ENCODE measurements around the gene PRPF8. TPM values are rescaled to one million over a fixed set of nuclear protein-coding genes. Genes with fewer than 3 reads are reported as not detected.

The PRPF8 gene
- total and polyA plus RNA-seq, 2 of the 13 experiments (the other 11 are each of a cell fraction or from before 2014, with no cell fraction given): 112 to 179 TPM

- TF ChIP-seq ZBTB37 (CRISPR knock-in tag; IDR thresholded peaks at IDR 0.05): no peak
- no peak for TF ChIP-seq SSRP1 (CRISPR knock-in tag; IDR thresholded peaks at IDR 0.05)
- no peak for TF ChIP-seq AFF4 (CRISPR knock-in tag; IDR thresholded peaks at IDR 0.05)
- TF ChIP-seq CREM (IDR thresholded peaks at IDR 0.05): peak; percentile 97
- no peak; the same call in 1 of the 2 replicates for TF ChIP-seq CREM (CRISPR knock-in tag; IDR thresholded peaks at IDR 0.05)
- no peak for TF ChIP-seq ZFYVE20 (CRISPR knock-in tag; IDR thresholded peaks at IDR 0.05; ENCODE audit: borderline replicate concordance, low read depth)
- no peak; the same call in 1 of the 2 replicates for TF ChIP-seq TBX3 (IDR thresholded peaks at IDR 0.05; ENCODE audit: borderline replicate concordance)
- TF ChIP-seq SIX1 (CRISPR knock-in tag; IDR thresholded peaks at IDR 0.05; ENCODE audit: borderline replicate concordance): no peak
- TF ChIP-seq THYN1 (CRISPR knock-in tag; IDR thresholded peaks at IDR 0.05; ENCODE audit: borderline replicate concordance, low read depth): no peak
- TF ChIP-seq NBN (conservative IDR thresholded peaks at IDR 0.05): no peak
- TF ChIP-seq ELF4 (CRISPR knock-in tag; IDR thresholded peaks at IDR 0.05; ENCODE audit: borderline replicate concordance): no peak
- TF ChIP-seq TAF15 (IDR thresholded peaks at IDR 0.05; ENCODE audit: low read depth, low read length, poor library complexity, severe bottlenecking): no peak
- peak; percentile 68; the same call in 1 of the 2 replicates for TF ChIP-seq YEATS2 (CRISPR knock-in tag; IDR thresholded peaks at IDR 0.05; ENCODE audit: borderline replicate concordance)
- TF ChIP-seq TSC22D2 (CRISPR knock-in tag; IDR thresholded peaks at IDR 0.05; ENCODE audit: borderline replicate concordance): no peak
- TF ChIP-seq ATF2 (CRISPR knock-in tag; IDR thresholded peaks at IDR 0.05): peak; percentile 79
- peak; percentile 88 for TF ChIP-seq DRAP1 (CRISPR knock-in tag; IDR thresholded peaks at IDR 0.05)
- TF ChIP-seq POLR2G (IDR thresholded peaks at IDR 0.05; ENCODE audit: low read depth, low read length): peak; percentile 87
- no peak for TF ChIP-seq GPN1 (CRISPR knock-in tag; IDR thresholded peaks at IDR 0.05; ENCODE audit: borderline replicate concordance)
- no peak for TF ChIP-seq ONECUT2 (CRISPR knock-in tag; IDR thresholded peaks at IDR 0.05)
- TF ChIP-seq UBTF (CRISPR knock-in tag; IDR thresholded peaks at IDR 0.05): no peak
These were observed 31.6 kb upstream of the PRPF8 start (continued) for GRCh38 chr17:1716076-1716911.
